Measurements from ENCODE around the gene RIOK3. TPM values are rescaled to one million over a fixed set of nuclear protein-coding genes. Genes with fewer than 3 reads are reported as not detected.

Gene RIOK3
- total RNA-seq, 2 donors from 2014 or later = 76.6 to 165 TPM

DNA sequence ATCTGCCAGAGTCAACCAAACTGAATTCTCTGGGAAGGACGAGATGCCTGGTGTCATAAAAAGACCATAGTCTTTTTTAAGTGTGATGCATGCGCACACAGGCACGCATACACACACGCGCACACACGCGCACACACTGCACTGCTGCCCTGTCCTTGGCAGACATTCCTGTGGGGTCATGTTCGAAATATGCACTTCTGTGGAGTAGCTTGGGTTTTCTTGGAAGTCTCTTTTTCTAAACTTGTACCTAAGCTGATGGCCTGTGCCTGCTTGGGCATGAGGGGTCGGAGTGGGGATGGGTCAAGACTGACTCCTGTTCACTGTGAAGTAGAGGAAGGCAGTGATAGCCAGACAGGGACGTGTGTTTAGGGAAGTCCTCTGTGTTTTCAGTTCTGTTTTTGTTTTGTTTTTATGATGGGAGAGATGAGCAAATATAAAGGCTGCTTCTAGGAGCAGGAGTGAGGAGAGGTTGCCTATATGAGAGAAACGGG lies 46.2 kb downstream of the RIOK3 start:
- H3K27me3 ChIP-seq = no peaks in the 10 kb centered on the region
- no peak overlapping the region for H3K9ac ChIP-seq (ENCODE audit: low read depth in 2 of 2, low read length in 2 of 2)
- H3K36me3 ChIP-seq = no peaks in the 10 kb centered on the region
- H3K4me1 ChIP-seq = no peaks in the 10 kb centered on the region
- intact Hi-C loops (cut with DNase I) = no loop called here
- no peak for DNase-seq
- TF ChIP-seq, protein P1, sequence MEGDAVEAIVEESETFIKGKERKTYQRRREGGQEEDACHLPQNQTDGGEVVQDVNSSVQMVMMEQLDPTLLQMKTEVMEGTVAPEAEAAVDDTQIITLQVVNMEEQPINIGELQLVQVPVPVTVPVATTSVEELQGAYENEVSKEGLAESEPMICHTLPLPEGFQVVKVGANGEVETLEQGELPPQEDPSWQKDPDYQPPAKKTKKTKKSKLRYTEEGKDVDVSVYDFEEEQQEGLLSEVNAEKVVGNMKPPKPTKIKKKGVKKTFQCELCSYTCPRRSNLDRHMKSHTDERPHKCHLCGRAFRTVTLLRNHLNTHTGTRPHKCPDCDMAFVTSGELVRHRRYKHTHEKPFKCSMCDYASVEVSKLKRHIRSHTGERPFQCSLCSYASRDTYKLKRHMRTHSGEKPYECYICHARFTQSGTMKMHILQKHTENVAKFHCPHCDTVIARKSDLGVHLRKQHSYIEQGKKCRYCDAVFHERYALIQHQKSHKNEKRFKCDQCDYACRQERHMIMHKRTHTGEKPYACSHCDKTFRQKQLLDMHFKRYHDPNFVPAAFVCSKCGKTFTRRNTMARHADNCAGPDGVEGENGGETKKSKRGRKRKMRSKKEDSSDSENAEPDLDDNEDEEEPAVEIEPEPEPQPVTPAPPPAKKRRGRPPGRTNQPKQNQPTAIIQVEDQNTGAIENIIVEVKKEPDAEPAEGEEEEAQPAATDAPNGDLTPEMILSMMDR (IDR thresholded peaks at IDR 0.05) = no peak
- no peaks in the 10 kb centered on the region for H3K9me3 ChIP-seq
- H3K27ac ChIP-seq = no peak overlapping the region
- no peak overlapping the region for H3K4me3 ChIP-seq

DNA sequence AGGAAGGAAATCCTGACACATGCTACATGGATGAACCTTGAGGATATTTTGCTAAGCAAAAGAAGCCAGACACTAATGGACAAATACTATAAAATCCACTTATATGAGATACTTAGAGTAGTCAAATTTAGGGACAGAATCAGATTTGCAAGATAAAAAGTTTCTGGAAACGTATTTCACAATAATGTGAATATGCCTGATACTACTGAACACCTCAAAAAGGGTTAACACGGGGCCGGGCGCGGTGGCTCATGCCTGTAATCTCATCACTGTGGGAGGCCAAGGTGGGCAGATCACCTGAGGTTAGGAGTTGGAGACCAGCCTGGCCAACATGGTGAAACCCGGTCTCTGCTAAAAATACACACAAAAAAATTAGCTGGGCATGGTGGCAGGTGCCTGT lies 48.5 kb downstream of the RIOK3 start:
- intact Hi-C loops (cut with DNase I) = no loop called here

DNA sequence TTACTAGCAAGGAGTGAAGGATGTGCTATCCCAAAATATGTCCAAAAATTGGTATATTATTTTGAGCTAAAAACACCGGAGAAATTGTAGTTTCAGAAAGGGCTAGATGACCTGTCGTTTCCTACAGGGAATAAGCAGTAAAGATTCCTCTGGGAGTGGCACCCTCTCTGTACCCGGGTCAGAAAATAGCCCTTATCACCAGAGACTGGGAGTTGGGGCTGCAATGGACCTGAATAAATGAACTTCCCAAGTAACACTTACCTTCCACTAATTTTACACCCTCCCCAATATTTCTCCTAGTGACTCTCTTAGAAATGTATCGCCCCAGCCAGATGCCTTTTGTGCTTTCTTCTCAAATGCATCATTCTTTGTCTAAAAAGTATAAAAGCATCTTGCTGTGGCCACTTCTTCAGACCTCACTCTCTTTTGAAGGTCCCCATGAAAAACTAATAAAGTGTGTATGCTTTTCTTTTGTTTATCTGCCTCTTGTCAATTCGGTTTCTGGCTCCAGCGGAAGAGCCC lies 49.5 kb downstream of the RIOK3 start:
- Histone ChIP-seq H3K4me1 (peaks cover 10% of the 10 kb centered on the region), H3K27me3 (no peaks in the 10 kb centered on the region), H3K9me3 (no peaks in the 10 kb centered on the region), H3K36me3 (no peaks in the 10 kb centered on the region), H3K4me3 (peak overlapping the region; percentile 98), H3K27ac (peak overlapping the region; percentile 93), H3K9ac (ENCODE audit: low read depth in 2 of 2, low read length in 2 of 2) (peak overlapping the region; percentile 86 to 93)
- intact Hi-C loops (cut with DNase I) = no loop called here
- DNase-seq = peak; percentile 52
- TF ChIP-seq, protein P1 (IDR thresholded peaks at IDR 0.05) = no peak

More for the DNA sequence above, 48.5 kb downstream of the RIOK3 start:
- no peaks in the 10 kb centered on the region for H3K27me3 ChIP-seq
- DNase-seq = no peak
- no peak overlapping the region for H3K4me3 ChIP-seq
- H3K9ac ChIP-seq (ENCODE audit: low read depth in 2 of 2, low read length in 2 of 2) = no peak overlapping the region
- peaks cover 10% of the 10 kb centered on the region for H3K4me1 ChIP-seq
- H3K9me3 ChIP-seq = no peaks in the 10 kb centered on the region
- no peak overlapping the region for H3K27ac ChIP-seq
- no peaks in the 10 kb centered on the region for H3K36me3 ChIP-seq
- TF ChIP-seq, protein P1 (IDR thresholded peaks at IDR 0.05) = no peak

DNA sequence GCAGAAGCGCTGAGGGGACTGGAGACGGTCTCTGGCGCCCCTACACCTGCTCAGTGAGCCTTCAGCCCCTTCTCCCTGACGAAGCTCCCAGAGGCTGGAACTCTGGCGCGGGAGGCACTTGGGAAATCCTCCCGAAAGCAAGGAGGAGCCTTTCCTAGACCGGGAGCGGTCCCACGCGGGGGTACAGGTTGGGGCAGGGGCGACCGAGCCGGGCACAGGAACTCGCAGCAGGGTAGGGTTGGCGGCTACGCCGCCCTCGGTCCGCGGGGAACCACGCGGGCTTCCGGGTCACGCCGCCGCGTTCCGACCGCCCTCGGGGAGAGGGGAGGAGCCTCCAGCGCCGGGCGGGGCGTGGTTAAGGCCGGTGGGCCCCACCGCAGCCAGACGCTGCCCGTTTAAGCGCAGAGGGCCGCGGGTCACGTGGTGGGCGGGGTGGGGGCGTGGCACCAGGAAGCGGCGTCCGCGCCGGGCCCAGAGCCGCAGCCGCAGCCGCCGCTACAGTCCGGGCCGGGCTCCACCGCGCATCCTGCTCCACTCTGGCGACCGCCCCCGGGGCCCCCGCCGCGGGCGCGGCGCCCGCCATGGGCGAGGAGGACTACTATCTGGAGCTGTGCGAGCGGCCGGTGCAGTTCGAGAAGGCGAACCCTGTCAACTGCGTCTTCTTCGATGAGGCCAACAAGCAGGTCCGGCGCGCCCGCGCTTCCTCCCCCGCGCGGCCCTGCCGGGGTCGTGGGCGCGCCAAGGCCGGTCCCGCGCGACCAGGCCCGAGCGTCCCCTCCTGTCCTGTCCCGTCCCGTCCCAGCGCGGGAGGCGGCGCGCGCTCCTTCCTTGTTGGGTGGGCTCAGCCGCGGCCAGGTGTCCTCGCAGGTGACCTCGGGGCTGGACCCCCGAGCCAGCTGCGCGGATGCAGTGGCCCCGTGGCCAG lies 50.2 kb downstream of the RIOK3 start, which contains the start of gene RMC1:
Gene RMC1 (plus strand): TSS at position 474 of the 925 bp plus-strand sequence. CDS start 108 bp downstream, at position 582.
- H3K9ac ChIP-seq (ENCODE audit: low read depth in 2 of 2, low read length in 2 of 2) = peak within 1 kb of the TSS; percentile 89 to 93
- DNase-seq = peak; percentile 96
- peak within 1 kb of the TSS; percentile 93 for H3K27ac ChIP-seq
- peak within 1 kb of the TSS; percentile 98 for H3K4me3 ChIP-seq
- no peaks in the 10 kb centered on the region for H3K27me3 ChIP-seq
- TF ChIP-seq, protein P1 (IDR thresholded peaks at IDR 0.05) = no peak
- H3K4me1 ChIP-seq = peaks cover 10% of the 10 kb centered on the region
- intact Hi-C loops (cut with DNase I) = no loop called here
- H3K36me3 ChIP-seq = no peaks in the 10 kb centered on the region
- no peaks in the 10 kb centered on the region for H3K9me3 ChIP-seq

DNA sequence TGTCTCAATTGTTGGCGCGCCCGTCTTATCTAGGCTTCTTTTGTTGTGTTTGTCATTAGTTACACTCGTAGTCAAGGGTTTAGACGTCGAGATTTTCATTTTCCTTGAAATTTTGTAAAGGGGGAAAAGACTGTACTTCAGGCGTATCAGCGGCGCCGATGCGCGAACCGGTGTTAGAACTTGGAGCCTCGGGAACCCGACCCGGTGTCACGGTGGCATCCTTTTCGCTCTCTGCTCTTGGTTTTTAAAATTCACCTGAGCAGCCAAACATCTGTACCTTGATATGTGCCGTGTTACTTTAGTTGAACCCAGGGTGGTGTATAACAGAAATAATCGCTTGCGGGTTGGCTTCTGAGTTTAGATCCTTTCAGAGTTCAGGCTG lies 50.9 kb downstream of the RIOK3 start:
- Histone ChIP-seq H3K4me1 (peaks cover 10% of the 10 kb centered on the region), H3K9ac (ENCODE audit: low read depth in 2 of 2, low read length in 2 of 2) (peak overlapping the region; percentile 60 to 89), H3K27me3 (no peaks in the 10 kb centered on the region), H3K36me3 (no peaks in the 10 kb centered on the region), H3K9me3 (no peaks in the 10 kb centered on the region), H3K27ac (peak overlapping the region; percentile 93), H3K4me3 (peak overlapping the region; percentile 98)
- intact Hi-C loops (cut with DNase I) = no loop called here
- DNase-seq = peak; percentile 30
- TF ChIP-seq, protein P1 (IDR thresholded peaks at IDR 0.05) = no peak
